GM19438 (cell line): ENCODE measurements around the gene SPACA5.
"Not testable (repeated sequence)": the region's sequence is repeated elsewhere in the genome, so short reads cannot be mapped to it uniquely, and the experiment has no call there.

ENCODE experiments used
- ATAC-seq: cut with Tn5 transposase; IDR thresholded peaks from one replicate; pipeline ENCODE4 v1.9.1; 2021; ENCODE audit warnings: low read depth; ENCODE audit not compliant: unreplicated experiment

The SPACA5 gene

GRCh38 chrX:48021026-48021900 is 14.5 kb downstream of the SPACA5 start:
- peak; percentile 63 for ATAC-seq

DNA sequence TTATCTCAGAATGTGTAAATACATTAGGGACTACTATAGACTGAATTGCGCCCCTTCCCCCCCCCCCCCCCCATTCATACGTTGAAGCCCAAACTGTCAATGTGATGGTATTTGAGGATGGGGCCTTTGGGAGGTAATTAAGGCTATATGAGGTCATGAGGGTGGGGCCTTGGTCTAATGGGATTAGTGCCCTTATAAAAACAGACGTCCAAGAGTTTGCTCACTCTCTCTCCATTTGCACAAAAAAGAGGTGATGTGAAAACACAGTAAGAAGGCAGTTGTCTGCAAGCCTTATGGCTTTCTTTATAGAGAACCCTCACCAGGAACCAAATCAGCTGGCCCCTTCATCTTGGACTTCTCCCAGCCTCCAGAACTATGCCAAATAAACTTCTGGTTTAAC is 15.3 kb downstream of the SPACA5 start:
- ATAC-seq = no peak

GRCh38 chrX:48022738-48023137 is 15.9 kb downstream of the SPACA5 start:
- no peak for ATAC-seq

DNA sequence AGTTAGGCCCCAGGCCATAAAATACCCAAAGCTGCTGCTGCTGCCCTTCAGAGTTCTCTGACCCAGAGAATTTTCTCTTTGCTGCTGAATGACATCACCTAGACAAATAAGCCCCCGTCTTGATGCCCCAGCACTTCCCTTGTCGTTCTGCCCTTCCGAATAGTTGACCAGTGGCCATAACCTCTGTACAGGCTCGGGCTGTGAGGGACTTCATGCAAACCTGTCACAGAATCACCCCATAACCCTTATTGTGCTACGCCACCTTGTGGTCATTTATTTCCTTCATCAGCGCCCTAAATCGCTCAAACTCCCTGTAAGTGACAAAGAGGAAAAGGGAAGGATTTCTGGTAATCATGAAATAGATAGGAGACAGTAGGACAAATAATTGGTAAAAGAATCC is 18.8 kb downstream of the SPACA5 start:
- ATAC-seq = no peak

DNA sequence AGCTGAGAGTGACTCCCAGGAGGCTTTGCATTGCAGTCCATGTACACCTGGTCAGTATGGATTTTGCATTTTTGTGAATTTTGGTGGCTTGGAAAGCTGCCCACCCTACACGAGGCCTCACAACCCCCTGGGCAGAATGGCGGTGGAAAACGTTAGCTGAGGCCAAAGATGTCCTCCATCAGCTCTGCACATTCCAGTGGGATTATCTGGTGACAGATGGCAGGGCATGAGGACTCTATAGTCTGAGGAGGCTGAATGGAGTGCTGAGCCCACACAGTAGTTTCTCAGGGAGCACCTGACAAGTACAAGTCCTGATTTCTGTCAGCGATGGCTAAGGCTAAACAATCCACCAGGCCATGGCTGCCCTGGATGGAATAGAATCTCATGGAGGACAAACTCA is 20.8 kb downstream of the SPACA5 start:
- not testable (repeated sequence) for ATAC-seq

DNA sequence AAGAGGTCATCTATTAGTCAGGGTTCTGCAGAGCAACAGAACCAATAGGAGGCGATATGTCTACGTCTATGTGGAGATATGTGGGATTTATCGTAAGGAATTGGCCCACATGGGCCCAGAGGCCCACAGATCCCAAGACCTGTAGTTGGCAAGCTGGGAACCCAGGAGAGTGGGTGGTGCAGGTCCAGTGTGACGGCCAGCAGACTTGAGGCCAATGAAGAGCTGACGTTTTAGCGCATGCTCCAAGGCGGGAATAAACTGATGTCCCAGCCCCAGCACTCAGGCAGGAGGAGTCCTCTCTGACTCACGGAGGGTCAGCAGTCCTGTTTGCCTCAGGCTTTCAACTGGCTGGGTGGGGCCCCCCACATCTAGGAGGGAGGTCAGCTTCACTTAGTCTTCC is 21.3 kb downstream of the SPACA5 start:
- no peak for ATAC-seq

- ATAC-seq = no peak
Observed at GRCh38 chrX:48030237-48030636, 23.4 kb downstream of the SPACA5 start.

GRCh38 chrX:48030641-48031173 is 23.9 kb downstream of the SPACA5 start:
- not testable (repeated sequence) for ATAC-seq

- ATAC-seq = no peak
Observed at GRCh38 chrX:48035891-48036290, 29.1 kb downstream of the SPACA5 start.

DNA sequence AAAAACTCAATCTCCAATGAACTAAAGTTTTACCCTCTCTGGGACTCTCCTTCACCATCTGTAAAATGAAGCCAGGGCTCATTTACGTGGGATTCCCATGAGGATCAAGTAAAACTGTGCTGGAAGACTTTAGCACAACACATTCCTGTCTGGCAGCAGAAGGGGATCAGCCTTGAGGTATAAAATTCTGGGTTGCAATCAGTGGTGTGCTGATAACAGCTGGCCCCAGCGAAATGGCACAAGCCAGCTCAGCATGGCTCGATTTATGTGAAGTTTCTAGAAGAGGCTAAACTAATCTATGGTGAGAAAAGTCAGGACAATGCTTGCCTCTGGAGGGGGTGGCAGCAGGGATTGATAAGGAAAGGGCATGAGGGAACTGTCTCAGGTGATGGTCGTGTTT is 36.3 kb downstream of the SPACA5 start:
- ATAC-seq = no peak

DNA sequence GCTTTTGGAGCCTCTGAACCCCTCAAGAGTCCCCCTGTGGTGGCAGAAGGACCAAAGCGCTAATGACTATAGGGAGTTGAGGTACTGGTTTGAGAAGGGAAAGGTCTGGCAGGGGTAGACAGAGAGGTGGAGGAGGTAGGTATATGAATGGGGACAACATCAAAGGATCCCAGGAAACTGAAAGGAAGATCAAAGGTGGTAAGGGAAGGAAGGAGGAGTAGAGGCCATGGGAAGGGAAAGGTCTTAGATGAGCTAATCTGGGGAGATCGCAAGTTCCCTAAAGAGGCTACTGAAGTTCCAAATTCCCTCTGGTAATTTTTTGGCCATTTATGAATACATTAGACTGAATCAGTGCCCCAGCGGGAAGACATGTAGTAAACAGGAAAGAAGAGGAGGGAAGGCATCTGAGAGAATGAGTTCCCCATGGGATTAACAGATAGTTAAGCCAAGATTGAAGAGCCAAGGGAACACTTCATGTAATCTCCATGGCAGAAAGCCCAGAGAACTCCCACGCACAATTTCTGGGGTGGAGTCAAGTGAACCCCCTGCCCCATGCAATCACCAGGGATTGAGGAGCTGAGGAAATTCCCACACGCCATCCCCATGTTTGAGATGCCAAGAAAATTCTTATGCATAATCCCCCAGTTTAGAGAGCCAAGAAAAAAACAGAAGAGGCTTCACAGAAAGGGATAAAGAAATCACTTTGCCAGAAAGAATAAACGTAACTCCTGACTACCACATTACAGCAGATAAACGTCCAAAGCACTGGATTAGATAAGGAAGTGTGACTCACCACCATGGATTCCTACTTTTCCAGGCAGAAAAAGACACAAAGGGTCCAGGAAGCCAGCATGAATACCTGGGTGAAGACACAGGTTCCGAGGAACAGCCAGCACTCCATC is 38.9 kb downstream of the SPACA5 start:
- ATAC-seq = no peak

DNA sequence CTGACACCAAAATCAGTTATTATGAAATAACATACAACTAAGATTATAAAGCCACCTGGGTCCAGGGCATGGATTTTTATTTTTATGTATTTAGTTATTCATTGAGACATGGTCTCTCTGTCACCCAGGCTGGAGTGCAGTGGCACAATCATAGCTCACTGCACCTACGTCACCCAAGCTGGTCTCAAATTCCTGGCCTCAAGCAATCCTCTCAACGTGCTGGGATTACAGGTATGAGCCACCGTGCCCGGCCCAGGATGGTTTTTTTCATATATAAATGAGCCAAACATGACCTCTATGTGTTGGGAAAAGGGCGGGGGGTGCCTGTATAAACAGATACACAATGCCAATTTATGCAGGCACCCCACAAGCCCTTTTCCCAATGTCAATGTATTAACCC is 40.1 kb downstream of the SPACA5 start:
- no peak for ATAC-seq

DNA sequence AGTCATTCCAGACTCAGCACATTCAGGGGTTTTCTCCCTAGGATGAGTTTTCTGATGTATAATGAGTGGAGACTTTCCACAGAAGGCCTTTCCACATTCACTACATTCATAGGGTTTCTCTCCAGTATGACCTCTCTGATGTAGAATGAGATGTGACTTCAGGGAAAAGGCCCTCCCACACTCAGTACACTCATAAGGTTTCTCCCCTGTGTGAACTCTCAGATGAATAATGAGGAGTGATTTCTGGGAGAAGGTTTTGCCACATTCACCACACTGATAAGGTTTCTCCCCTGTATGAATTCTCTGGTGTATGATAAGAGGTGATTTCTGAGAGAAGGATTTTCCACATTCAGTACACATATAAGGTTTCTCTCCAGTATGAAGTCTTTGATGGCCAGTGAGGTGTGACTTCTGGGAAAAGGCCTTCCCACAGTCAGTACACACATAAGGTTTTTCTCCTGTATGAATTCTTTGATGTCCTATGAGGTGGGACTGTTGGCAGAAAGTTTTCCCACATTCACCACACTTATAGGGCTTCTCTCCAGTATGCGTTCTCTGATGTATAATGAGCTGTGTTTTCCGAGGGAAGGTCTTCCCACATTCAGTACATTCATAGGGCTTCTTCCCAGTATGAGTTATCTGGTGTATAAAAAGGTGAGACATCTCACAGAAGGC is 52.0 kb downstream of the SPACA5 start:
- no peak for ATAC-seq

DNA sequence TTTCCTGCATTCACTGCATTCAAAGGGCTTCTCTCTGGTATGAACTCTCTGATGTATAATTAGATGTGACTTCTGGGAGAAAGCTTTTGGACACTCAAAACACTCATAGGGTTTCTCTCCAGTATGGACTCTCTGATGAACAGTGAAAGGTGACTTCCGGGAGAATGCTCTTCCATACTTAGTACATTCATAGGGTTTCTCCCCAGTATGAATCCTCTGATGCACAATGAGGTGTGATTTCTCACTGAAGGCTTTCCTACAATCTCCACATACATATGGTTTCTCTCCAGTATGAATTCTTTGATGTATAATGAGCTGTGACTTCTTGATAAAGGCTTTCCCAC is 52.5 kb downstream of the SPACA5 start:
- ATAC-seq = no peak
